Measurements from ENCODE around the gene TTC9. TPM values are rescaled to one million over a fixed set of nuclear protein-coding genes. Genes with fewer than 3 reads are reported as not detected.
A peak's percentile ranks its signal among the peaks of the same experiment; 100 is the strongest.
"Not testable (repeated sequence)": the region's sequence is repeated elsewhere in the genome, so short reads cannot be mapped to it uniquely, and the experiment has no call there.

The TTC9 gene
- total and polyA plus RNA-seq, 12 donors = 0.74 to 4.1 (median 1.7) TPM

DNA sequence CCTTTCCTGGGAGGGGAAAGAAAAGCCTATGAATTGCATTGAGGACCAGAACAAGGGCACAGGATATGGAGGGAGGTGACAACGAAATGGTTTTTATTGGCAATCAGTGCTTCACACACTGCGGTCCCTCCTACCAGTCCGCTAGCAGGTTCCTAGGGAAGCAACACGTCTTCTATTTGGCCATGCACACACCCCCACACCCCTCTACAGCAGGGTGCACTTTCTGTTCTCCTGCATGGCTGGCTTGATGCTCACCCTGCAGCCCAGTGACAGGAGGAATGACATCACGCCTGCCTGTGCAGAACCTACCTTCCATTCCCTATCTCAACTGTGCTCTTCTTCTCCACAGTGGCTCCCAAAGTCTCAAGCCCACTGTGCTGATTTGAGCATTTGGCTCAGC is 57.9 kb downstream of the TTC9 start:
- H3K4me3 ChIP-seq = no peak overlapping the region
- intact Hi-C loops (cut with DNase I) = no loop called here
- no peaks in the 10 kb centered on the region for H3K27me3 ChIP-seq
- H3K36me3 ChIP-seq (replicated peaks in 1 of 2) = no peaks in the 10 kb centered on the region
- no peaks in the 10 kb centered on the region for H3K4me1 ChIP-seq (replicated peaks in 1 of 2)
- no peak overlapping the region for H3K27ac ChIP-seq
- WGBS, 4 donors = 79 to 93% (median 84%) methylated on average over 5 of the region's 5 CpGs
- TF ChIP-seq POLR2A (IDR thresholded peaks at IDR 0.05) = no peak
- TF ChIP-seq, protein P1, sequence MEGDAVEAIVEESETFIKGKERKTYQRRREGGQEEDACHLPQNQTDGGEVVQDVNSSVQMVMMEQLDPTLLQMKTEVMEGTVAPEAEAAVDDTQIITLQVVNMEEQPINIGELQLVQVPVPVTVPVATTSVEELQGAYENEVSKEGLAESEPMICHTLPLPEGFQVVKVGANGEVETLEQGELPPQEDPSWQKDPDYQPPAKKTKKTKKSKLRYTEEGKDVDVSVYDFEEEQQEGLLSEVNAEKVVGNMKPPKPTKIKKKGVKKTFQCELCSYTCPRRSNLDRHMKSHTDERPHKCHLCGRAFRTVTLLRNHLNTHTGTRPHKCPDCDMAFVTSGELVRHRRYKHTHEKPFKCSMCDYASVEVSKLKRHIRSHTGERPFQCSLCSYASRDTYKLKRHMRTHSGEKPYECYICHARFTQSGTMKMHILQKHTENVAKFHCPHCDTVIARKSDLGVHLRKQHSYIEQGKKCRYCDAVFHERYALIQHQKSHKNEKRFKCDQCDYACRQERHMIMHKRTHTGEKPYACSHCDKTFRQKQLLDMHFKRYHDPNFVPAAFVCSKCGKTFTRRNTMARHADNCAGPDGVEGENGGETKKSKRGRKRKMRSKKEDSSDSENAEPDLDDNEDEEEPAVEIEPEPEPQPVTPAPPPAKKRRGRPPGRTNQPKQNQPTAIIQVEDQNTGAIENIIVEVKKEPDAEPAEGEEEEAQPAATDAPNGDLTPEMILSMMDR (IDR thresholded peaks at IDR 0.05) = no peak
- H3K9me3 ChIP-seq (replicated peaks in 1 of 3) = no peaks in the 10 kb centered on the region
- no peak for DNase-seq

DNA sequence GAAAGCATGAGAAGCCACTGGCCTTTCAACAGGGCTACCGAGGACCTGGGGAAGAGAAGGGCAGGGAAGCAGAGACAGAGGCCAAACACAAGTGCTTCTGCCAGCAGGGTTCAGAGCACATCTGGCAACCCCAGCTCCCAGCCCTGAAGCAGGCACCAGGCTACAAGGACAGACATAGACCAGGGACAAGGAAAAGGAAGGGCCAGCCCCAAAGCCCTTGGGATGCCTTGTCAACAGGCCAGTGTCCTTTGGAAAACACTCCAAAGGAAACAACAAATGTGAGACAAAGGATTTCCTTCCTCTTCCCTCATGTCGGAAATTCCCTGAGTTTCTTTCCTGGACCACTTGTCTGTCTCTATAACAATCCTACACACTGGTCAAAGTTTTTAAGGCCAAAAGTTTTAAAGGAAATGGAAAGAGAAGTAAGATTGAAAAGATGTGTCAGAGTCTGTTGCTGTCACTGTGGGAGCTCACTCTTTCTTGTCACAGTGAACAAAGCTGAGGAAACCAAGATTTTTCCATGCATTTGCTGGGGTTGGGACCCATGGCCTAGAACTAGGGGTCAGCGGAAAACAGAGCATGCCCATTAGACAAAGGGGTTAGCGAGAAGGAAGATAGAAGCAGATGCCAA is 59.4 kb downstream of the TTC9 start:
- DNase-seq = peak in 3 of 7 donors; percentile 10 to 56 (median 32)
- Histone ChIP-seq H3K4me3 (no peak overlapping the region), H3K27ac (no peak overlapping the region), H3K4me1 (replicated peaks in 1 of 2) (no peaks in the 10 kb centered on the region), H3K9me3 (replicated peaks in 1 of 3) (no peaks in the 10 kb centered on the region), H3K27me3 (no peaks in the 10 kb centered on the region), H3K36me3 (replicated peaks in 1 of 2) (no peaks in the 10 kb centered on the region)
- 58 to 79% (median 66%) methylated on average over 4 of the region's 4 CpGs for WGBS, 4 donors
- intact Hi-C loops (cut with DNase I) = no loop called here
- no peak for TF ChIP-seq POLR2A (IDR thresholded peaks at IDR 0.05)
- TF ChIP-seq, protein P1 (IDR thresholded peaks at IDR 0.05) = no peak

DNA sequence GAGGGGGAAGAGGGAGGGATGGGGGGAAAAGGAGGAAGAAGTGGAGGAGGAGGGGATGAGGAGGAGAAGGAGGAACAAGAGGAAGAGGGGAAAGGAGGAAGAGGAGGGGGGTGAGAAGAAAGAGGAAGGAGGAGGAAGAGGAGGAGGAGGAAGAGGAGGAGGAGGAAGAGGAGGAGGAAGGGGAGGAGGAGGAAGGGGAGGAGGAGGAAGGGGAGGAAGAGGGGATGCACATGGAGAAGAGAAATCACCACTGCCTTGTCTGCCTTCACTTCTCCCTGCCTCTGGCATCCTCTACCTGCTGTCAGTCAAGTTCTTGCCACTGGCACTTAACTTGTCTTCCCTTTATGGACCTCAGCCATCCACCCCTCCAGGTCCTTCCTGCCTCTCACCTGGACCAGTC is 59.9 kb downstream of the TTC9 start:
- peaks cover 0 to 3% of the 10 kb centered on the region in 2 donors for H3K4me1 ChIP-seq (replicated peaks in 1 of 2)
- H3K9me3 ChIP-seq (replicated peaks in 1 of 3) = no peaks in the 10 kb centered on the region
- H3K4me3 ChIP-seq = no peak overlapping the region
- H3K36me3 ChIP-seq (replicated peaks in 1 of 2) = no peaks in the 10 kb centered on the region
- H3K27me3 ChIP-seq = no peaks in the 10 kb centered on the region
- DNase-seq = no peak
- intact Hi-C loops (cut with DNase I) = no loop called here
- no peak overlapping the region for H3K27ac ChIP-seq
- TF ChIP-seq, protein P1 (IDR thresholded peaks at IDR 0.05) = no peak
- no peak for TF ChIP-seq POLR2A (IDR thresholded peaks at IDR 0.05)

DNA sequence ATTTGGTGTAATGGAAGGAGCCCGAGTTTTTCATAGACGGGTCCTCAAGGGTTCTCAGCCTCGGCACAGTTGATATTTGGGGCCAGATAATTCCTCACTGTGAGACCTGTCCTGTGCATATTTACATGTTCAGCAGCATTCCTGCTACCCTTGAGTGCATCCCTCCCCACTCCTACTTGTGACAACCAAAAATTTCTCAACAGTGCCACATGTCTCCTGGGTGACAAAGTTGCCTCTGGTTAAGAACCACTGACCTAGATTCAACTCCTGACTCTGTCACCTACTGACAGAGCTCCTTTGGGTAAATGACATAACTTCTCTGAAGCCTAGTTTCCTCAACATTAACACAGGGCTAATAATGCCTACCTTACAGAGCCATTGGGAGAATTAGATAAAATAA is 60.4 kb downstream of the TTC9 start:
- Histone ChIP-seq H3K36me3 (replicated peaks in 1 of 2) (no peaks in the 10 kb centered on the region), H3K4me1 (replicated peaks in 1 of 2) (peaks cover 0 to 9% of the 10 kb centered on the region in 2 donors), H3K27me3 (no peaks in the 10 kb centered on the region), H3K9me3 (replicated peaks in 1 of 3) (no peaks in the 10 kb centered on the region), H3K27ac (no peak overlapping the region), H3K4me3 (no peak overlapping the region)
- no peak for DNase-seq
- TF ChIP-seq, protein P1 (IDR thresholded peaks at IDR 0.05) = no peak
- no peak for TF ChIP-seq POLR2A (IDR thresholded peaks at IDR 0.05)
- WGBS, 4 donors = 61 to 90% (median 84%) methylated on average over 3 of the region's 3 CpGs
- intact Hi-C loops (cut with DNase I) = no loop called here

DNA sequence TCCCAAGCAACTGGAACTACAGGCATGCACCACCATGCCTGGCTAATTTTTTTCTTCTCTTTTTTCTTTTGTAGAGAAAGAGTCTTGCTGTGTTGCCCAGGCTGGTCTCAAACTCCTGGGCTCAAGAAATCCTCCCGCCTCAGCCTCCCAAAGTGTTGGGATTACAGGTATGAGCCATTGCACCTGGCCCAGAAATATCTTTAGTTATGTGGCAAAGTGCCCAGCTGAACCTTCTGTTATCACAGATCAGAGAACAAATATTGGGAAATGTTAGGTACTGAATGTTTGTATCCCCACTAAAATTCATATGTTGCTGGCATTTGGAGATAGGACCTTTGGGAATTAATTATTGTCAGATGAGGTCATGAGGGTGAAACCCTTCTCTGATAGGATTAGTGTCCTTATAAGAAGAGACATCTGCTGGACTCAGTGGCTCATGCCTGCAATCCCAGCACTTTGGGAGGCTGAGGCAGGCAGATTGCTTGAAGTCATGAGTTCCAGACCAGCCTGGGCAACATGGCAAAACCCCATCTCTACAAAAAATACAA is 62.0 kb downstream of the TTC9 start:
- 81 to 94% (median 91%) methylated on average over 1 of the region's 1 CpG for WGBS, 4 donors
- H3K9me3 ChIP-seq (replicated peaks in 1 of 3); DNase-seq; H3K27me3 ChIP-seq; H3K27ac ChIP-seq; intact Hi-C loops (cut with DNase I); H3K36me3 ChIP-seq (replicated peaks in 1 of 2); H3K4me3 ChIP-seq: not testable (repeated sequence)
- peaks cover 0 to 12% of the 10 kb centered on the region in 2 donors for H3K4me1 ChIP-seq (replicated peaks in 1 of 2)
